Measurements from ENCODE around the gene SLC40A1. TPM values are rescaled to one million over a fixed set of nuclear protein-coding genes. Genes with fewer than 3 reads are reported as not detected.

SLC40A1 gene
- total and polyA plus RNA-seq, 10 of the 15 experiments (the other 5 are each of a cell fraction or from before 2014, with no cell fraction given) = 0.01 to 0.38 (median 0.08) TPM; not detected in 7

GRCh38 chr2:189570570-189571031, 10.0 kb downstream of the SLC40A1 start:
- H4K20me1 ChIP-seq (ENCODE audit: control insufficient read depth, insufficient read depth) = no peaks in the 10 kb centered on the region
- SMC1A ChIA-PET (ENCODE audit: uncharacterized antibody, unreplicated experiment) = interaction anchor here (1.2 to 1.8 kb wide), 3 partner anchors 9 to 125 kb away, joined by 3 to 5 read pairs (median 3); no protein-coding TSS in a partner anchor
- H3K4me3 ChIP-seq = no peak overlapping the region
- in situ Hi-C loops (cut with MboI) = no loop called here
- H3K79me2 ChIP-seq (ENCODE audit: control insufficient read depth, insufficient read depth, low read length) = no peaks in the 10 kb centered on the region
- H3K27me3 ChIP-seq (replicated peaks in 1 of 2; ENCODE audit: control insufficient read depth in 2 of 2, insufficient read depth in 2 of 2, low read length in 1 of 2) = no peaks in the 10 kb centered on the region
- no peak overlapping the region for H3K4me2 ChIP-seq (ENCODE audit: control insufficient read depth, insufficient read depth)
- H3K4me1 ChIP-seq (ENCODE audit: control insufficient read depth, insufficient read depth, low read length) = peaks cover 3% of the 10 kb centered on the region; the same call in 1 of the 2 replicates
- BruUV-seq (replicated peaks) = no TSS peak
- H3K36me3 ChIP-seq (ENCODE audit: control insufficient read depth in 2 of 2, insufficient read depth in 2 of 2, low read length in 1 of 2) = no peaks in the 10 kb centered on the region
- POLR2A ChIA-PET = no interaction called here
- no peak for TF ChIP-seq TAF1 (IDR thresholded peaks at IDR 0.05; ENCODE audit: borderline replicate concordance, low read depth, low read length)
- no peak for TF ChIP-seq PKNOX1 (IDR thresholded peaks at IDR 0.05)
- TF ChIP-seq RB1 (IDR thresholded peaks at IDR 0.05; ENCODE audit: borderline replicate concordance) = no peak
- no peak for TF ChIP-seq YBX1 (IDR thresholded peaks at IDR 0.05)
- TF ChIP-seq SIN3A (IDR thresholded peaks at IDR 0.05; ENCODE audit: low read depth, low read length) = no peak
- TF ChIP-seq ZZZ3 (IDR thresholded peaks at IDR 0.05; ENCODE audit: control insufficient read depth, insufficient read length, low read depth) = no peak
- TF ChIP-seq CHD4 (IDR thresholded peaks at IDR 0.05) = no peak
- TF ChIP-seq JUND (IDR thresholded peaks at IDR 0.05; ENCODE audit: low read depth, low read length) = no peak
- no peak for TF ChIP-seq JUNB (IDR thresholded peaks at IDR 0.05)
- TF ChIP-seq SRF (IDR thresholded peaks at IDR 0.05; ENCODE audit: low read depth in 2 of 2, low read length in 2 of 2) = no peak
- no peak for TF ChIP-seq IRF3 (IDR thresholded peaks at IDR 0.05)
- CTCF ChIA-PET = no interaction called here
- FAIRE-seq (no peak), ATAC-seq (no peak), DNase-seq (ENCODE audit: low read depth, low spot score) (no peak)
- RAD21 ChIA-PET (ENCODE audit: unreplicated experiment) = no interaction called here
- H3K27ac ChIP-seq (ENCODE audit: control insufficient read depth, insufficient read depth) = no peak overlapping the region
- H3K9ac ChIP-seq (ENCODE audit: control insufficient read depth, insufficient read depth, low read length) = no peak overlapping the region
- WGBS (ENCODE audit: insufficient coverage, insufficient replicate concordance, low lambda C conversion rate, missing lambda C conversion rate) = 75% methylated on average over 1 of the region's 1 CpG
- H2AFZ ChIP-seq (ENCODE audit: control insufficient read depth, low read depth, low read length) = no peak overlapping the region
- intact Hi-C loops (cut with micrococcal nuclease; ENCODE audit: unreplicated experiment) = no loop called here
- H3K9me3 ChIP-seq (replicated peaks; ENCODE audit: control insufficient read depth, insufficient read depth, low read length) = no peaks in the 10 kb centered on the region

All from GM12878 (cell line).